GM19238 (cell line): ENCODE results near the gene NSL1.

Experiments
- DNase-seq: peaks from one replicate; pipeline ENCODE4 v3.0.0; 2011; ENCODE audit warnings: low spot score; ENCODE audit not compliant: insufficient read length

NSL1 gene

DNA sequence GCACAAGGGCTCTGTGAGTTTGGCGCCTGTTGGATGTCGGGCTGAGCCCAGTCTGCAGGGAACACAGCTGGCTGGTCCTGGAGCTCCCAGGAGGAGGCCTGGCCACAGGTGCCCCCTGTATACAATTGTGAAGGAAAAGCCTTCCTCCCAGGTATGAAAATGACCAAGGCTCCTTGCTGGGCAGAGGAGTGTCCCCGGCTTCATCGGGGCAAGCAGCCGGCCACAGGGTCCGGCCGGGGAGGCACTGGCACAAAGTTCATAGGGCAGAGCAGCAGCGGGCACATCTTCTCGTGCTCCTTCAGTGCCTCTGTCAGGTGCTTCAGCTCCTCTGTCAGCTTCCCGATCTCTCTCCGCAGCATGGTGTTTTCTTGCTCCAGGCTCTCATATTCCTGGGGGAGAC, 105.0 kb downstream of the NSL1 start:
- DNase-seq = no peak

GRCh38 chr1:212686069-212686468, 105.5 kb downstream of the NSL1 start:
- no peak for DNase-seq

DNA sequence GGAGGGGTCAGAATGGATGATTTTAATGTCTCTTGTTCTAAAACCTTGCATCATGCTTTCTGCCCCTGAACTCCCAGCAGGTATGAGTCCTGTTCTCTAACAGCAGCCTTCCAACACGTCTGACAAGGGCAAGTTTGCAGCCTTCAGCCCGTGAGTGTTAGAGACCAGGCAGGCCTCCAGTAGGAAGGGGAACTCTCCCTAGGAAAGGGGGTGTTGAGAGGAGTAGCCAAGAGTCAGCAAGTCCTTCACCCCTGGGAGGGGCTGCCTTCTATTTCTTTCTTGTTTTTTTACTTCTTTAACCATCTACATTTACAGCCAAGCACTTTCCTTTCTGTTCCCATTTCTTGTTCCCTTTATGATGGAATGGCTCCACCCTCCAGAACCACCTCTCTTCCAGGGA, 106.1 kb downstream of the NSL1 start:
- DNase-seq = no peak

GRCh38 chr1:212684521-212685090, 107.0 kb downstream of the NSL1 start:
- no peak for DNase-seq

DNA sequence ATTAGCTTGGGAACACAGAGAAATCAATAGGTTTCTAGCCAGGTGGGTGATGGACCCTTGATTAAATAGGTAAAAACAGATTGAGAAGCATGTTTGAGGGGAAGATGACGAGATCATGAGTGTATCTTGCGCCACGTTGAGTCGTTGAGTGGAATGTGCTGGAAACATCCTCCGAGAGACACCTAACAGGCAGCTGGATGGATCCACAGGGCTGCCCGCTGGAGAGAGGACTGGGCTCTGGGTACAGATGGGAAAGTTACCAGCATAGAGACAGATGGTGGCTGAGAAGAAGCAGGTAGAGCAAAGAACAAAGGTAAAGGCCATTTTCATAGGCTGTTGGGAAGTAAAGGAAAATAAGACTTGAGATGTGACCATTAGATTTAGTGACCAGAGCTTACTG, 107.5 kb downstream of the NSL1 start:
- no peak for DNase-seq

- peak; percentile 79 for DNase-seq
Observed at GRCh38 chr1:212683357-212683722, 108.2 kb downstream of the NSL1 start.

DNA sequence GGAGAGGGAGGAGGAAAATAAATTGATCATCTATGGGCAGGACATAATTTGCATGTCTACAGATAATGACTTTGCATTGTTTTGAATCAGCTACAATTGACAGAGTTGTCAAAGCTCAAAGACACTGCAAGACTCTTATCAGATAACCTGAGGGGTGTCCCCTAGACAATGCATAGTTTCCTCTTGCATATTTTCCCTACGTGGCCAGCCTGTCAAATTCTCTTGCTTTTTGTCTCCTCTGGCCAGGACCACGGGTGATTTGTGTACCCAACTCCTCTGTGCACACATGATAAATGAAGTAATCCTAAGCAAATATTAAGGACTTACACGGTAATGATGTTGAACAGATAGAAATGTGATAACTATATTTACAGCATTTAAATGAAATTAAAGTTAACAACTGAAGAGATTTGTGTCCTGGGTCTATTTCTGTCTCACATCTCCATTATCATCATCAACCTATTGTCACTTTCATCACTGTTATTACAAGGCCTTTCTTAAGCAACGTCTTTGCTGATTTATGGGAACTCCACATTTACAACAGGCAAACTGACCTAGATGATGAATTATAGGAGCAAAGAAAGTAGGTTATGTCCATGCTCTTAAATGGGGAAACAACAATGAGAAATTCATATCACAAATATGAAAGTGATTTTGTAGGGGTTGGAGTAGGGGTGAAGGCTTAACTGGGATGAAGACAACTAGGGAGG, 110.7 kb downstream of the NSL1 start:
- no peak for DNase-seq

DNA sequence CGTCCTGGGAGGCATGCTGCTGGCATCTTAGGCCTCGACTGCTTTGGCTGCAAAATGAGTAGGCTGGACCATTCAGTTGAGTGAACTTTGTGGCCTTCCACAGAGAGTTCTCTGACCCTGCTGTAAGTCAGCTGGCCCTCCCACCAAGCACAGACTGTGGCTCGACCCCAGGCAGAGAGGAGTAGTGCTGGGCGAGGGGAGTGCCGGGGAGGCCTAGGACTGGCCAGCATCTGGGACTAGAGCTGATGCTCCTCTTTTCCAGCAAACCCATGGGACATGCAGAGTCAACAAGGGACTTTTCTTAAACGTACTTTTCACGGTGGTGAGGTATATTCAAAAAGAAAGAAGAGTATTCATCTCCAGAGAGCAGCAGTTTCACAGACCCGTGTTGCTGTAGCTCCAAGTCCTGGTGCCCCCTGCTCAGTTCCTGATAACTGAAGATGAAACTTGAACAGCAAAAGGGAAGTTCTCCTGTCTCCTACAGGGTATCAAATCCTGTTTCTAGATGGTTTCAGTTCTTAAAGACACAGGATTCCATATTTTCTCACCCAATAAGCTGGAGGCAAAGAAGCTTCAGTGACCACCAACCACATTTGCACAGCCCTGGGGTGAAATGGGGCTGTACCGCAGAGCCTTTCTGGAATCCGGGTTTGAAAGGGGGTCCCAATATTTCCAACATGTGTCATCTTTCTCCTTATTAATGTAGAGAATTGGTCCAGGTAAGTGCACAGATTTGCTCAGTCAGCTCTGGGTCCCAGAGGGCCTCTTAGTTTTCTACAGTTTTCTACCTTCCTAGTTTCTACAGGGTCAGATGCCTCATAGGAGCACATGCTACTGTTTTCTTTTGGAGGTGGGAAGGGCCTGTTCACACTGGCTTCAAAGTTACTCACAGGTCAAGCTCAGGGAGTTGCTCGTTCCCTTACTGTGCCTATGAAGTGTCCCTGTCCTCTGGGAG, 112.8 kb downstream of the NSL1 start:
- peak; percentile 46 for DNase-seq

DNA sequence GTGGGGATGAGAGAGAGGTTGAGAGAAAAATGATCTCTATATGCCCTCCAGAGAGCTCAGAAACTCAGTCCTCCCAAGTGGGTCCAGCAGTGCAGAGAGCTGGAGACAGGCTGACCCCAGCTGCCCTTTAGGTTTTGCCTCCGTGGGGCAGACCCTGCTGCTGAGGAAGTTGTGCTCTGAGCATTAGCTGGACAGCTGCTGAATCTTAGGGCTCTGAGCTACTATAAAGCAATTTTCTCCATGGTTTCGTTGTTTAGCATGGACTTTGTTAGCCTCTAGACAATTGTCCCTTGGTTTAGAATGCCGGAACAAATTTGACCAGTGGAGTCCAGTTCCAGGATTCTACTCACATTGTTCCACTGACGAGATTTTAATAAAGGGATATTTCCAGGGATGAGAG, 114.0 kb downstream of the NSL1 start:
- DNase-seq = no peak

- no peak for DNase-seq
Observed at GRCh38 chr1:212677136-212677535, 114.4 kb downstream of the NSL1 start.
